NOMO-1 (cell line): Measurements from ENCODE around the gene ZBED6.
"Not testable (repeated sequence)": the region's sequence is repeated elsewhere in the genome, so short reads cannot be mapped to it uniquely, and the experiment has no call there.

ENCODE experiments used
- DNase-seq, 2 experiments: peaks; one replicate each; lab custom pipeline; 2025; ENCODE audit not compliant: unreplicated experiment in 2 of 2; lab: John Stamatoyannopoulos, UW

ZBED6 gene, protein sequence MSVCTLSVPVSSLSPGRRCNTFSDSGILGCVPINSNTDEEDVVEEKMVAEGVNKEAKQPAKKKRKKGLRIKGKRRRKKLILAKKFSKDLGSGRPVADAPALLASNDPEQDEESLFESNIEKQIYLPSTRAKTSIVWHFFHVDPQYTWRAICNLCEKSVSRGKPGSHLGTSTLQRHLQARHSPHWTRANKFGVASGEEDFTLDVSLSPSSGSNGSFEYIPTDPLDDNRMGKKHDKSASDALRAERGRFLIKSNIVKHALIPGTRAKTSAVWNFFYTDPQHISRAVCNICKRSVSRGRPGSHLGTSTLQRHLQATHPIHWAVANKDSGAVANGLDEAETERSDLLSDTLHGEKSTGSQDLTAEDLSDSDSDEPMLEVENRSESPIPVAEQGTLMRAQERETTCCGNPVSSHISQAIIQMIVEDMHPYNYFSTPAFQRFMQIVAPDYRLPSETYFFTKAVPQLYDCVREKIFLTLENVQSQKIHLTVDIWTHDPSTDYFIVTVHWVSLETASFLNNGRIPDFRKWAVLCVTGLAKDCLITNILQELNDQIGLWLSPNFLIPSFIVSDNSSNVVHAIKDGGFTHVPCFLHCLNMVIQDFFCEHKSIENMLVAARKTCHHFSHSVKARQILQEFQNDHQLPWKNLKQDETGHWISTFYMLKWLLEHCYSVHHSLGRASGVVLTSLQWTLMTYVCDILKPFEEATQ (N-terminal part only)

DNA sequence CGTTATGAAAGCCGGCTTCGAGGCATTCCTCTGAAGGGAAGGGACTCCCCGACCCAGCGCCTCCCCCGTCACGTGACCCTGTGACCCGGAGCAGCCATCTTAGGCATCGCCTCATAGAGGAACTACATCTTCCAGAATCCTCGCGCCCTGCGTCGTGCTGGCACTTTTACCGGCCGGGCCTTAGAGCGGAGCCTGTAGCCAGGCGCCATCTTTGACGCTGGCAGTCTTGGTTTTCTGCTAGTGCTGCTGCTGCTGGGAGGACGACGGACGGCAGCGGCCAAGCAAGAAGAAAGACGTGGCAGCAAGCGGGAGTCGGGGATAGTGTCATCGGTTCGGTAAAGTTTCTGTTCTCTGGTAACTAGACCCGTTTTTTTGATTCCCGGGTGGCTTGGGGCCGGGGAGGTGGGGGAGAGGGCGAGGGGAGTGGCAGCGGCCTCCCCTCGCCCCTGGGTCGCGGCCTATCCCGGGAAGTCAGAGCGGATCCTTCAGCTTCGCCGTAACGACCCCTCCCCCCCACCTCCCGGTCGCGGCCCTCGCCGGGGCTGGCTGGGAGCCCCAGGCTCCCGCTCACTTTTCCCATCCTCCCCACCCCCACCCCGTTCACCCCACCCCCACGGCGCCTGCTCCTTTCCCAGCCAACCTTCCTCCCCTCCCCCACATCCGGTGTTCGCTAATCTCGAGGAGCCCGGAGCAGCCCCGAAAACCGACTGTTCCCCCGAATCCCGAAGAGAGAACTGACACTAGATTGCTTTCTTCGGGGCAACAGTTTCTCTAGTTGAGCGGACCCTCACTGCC lies at the start of gene ZBED6, which contains the start of gene ZC3H11A:
TSS of gene ZBED6 (plus strand) at position 183 of the 795 bp plus-strand sequence. CDS start 1,900 bp downstream, outside the sequence.
TSS of gene ZC3H11A (plus strand) at position 183 of the 795 bp plus-strand sequence. CDS start 21,448 bp downstream, outside the sequence.
- DNase-seq: peak; percentile 98 to 99

DNA sequence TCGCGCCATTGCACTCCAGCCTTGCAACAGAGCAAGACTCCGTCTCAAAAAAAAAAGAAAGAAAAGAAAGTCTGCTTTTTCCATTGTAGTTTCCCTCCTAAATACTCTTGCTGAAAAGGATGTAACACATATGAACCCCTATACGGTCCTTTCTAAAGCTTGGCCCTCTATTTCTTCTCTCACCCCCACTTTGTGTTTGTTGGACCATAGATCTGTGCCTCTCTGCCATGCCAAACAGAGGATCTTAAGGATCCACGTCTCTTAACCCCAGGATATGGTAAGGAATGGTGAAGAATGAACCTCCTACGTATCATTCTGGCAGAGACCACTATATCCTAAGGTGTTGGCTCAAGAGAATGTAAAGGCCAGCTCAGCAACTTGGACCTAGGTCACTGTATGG lies 49.1 kb upstream of the ZBED6 start:
- no peak for DNase-seq

DNA sequence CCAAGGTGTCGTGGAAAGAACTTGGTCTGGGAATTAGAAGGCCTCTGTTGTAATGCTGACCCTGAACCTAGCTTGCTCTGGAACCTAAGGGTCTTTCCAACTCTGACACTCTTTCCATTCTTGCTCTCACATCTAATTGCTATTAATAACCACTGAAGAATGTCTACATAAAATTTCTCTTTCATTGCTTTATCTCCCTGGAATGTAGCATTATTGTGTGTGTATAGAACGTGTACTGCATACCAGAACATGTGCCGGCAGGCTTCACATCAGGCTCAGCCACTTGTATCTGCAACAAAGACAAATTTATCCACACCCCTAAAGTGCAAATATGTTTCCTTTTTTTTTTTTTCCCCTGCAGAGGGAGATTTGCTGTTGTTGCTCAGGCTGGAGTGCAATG lies 44.4 kb upstream of the ZBED6 start:
- DNase-seq: no peak

DNA sequence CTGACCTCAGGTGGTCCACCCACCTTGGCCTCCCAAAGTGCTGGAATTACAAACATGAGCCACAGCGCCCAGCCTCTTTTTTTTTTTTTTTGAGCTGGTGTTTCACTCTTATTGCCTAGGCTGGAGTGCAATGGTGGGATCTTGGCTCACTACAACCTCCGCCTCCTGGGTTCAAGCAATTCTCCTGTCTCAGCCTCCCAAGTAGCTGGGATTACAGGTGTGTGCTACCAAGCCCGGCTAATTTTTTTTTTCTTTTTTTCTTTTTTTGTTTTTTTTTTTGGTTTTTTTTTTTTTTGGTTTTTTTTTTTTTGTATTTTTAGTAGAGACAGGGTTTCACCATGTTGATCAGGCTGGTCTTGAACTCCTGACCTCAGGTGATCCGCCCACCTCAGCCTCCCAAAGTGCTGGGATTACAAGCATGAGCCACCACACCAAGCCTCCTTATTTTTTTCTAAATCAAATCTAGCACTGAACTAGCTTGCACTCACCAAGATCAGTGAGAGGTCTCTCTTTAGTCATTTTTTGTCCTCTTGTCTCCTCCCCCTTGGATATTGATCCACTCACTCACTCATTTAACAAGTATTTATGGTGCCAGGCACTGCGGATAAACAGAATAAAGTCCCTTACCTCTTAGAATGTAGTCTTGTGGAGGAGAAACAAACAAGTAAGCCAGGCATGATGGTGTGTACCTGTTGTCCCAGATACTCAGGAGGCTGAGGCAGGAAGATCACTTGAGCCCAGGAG lies 43.6 kb upstream of the ZBED6 start:
- DNase-seq: not testable (repeated sequence)

DNA sequence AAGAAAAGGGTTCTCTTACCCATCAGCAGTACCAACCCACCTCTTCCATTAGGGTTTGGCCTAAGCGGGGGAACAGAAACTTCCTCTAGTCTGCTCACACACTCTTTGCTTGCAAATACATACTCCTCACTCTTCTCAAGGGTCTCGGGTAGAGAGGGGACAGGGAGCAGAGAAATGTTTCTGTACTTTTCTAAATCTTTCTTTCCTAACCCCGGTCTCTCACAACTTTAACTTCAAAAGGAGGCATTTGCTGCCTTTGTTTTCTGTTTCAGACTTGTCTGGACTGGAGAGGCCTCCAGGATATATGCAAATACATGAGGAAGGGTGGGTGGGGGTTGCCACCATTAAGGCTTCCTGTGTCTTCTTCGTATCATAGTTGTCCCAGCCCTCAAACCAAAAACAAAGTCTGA lies 41.0 kb upstream of the ZBED6 start:
- no peak for DNase-seq

DNA sequence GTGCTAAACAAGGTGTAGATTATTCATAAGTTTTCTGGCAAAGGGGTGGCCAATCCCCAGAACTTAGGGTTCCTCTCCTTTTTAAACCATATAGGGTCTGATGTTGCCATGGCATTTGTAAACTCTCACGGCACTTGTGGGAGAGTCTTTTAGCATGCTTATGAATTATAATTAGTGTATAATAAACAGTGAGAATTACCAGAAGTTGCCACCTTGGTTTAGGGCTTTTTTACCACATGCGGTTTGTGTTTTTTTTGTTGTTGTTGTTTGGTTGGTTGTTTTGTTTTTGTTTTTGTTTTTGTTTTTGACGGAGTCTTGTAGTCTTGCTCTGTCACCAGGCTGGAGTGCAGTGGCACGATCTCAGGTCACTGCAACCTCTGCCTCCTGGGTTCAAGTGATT lies 39.4 kb upstream of the ZBED6 start:
- no peak for DNase-seq

DNA sequence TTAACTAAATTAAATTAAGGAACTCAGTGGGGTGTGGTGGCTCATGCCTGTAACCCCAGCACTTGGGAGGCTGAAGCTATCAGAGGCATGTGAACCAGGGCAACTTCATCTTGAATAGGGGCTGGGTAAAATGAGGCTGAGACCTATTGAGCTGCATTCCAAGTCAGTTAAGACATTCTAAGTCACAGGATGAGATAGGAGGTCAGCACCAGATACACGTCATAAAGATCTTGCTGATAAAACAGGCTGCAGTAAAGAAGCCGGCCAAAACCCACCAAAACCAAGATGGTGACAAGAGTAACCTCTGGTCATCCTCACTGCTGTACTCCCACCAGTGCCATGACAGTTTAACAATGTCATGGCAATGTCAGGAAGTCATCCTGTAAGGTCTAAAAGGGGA lies 36.7 kb upstream of the ZBED6 start:
- DNase-seq: not testable (repeated sequence)

DNA sequence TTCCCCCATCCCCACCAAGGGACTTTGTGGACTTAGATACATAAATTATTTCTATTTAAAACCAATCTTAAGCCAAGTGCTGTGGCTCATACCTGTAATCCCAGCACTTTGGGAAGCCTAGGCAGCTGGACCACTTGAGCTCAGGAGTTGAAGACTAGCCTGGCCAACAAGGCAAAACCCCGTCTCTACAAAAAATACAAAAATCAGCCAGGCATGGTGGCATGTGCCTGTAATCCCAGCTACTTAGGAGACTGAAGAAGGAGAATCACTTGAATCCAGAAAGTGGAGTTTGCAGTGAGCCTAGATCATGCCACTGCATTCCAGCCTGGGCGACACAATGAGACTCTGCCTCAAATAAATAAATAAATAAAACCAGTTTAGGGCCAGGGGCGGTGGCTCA lies 34.9 kb upstream of the ZBED6 start:
- no peak for DNase-seq

DNA sequence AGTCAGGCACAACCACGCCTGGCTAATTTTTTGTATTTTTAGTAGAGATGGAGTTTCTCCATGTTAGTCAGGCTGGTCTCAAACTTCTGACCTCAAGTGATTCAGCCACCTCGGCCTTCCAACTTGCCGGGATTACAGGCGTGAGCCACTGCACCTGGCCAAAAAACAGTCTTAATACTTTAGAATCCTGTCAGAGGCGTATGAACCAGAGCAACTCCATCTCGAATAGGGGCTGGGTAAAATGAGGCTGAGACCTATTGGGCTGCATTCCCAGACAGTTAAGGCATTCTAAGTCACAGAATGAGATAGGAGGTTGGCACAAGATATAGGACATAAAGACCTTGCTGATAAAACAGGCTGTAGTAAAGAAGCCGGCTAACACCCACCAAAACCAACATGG lies 33.5 kb upstream of the ZBED6 start:
- DNase-seq: not testable (repeated sequence)

DNA sequence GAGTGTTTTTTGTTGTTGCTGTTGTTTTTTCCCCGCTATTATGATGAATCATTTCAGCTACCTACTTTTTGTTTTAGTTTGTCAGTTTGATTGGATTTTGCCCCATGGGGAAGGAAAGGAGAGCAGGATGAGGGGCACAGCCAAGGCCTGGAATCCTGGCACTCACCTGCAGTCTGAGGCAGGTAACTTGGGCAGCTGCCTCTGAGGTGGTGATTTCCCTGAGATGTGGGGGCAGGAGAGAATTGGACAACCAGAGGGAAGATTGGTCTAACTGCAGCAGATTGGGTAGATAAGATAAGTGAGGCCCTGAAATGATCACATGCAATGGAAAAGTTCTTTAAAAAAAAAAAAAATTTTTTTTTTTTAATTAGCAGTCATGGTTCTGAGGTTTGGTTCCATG lies 31.9 kb upstream of the ZBED6 start:
- no peak for DNase-seq

DNA sequence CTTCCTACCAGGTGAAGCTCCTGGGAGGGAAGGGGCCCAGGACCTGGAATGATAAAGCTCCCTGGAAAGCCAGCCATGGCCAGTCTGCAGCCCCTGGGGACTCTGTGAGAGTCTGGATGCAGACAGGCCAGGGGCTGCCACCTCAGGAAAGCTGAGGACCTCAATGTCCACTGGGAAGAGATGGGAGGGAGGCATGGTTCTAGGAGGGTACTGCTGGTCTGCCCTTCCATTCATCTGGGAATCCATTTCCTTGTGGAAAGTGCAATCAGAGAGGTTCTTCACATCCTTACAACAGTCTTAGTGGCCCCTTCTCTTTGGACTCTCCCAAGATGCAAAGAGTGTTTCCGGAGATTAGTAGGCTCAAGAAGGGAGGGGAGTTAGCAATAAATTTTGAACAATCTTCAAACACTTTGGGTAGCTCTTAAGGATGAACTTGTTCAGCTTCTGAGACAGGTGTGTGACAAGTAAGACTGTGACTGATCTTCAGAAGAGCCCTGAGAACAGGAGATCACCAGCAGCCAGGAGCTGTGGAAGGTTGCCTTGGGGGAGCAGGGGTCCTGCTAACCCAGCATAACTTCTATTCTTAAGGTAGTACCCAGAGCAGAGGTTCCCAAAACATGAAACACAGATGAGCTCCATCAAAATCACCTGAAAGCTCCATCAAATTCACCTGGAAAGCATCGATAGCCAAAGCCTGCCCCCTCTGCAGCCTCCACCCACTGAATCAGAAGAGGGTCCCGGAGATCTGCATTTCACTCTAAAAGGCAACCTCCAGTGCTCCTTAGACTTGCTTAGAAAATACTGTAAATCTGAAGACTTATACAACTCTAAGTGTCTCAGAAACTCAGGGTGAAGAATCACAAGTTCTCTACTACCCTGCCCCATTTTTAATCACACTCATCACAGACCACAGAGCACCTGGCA lies 31.1 kb upstream of the ZBED6 start:
- no peak for DNase-seq

DNA sequence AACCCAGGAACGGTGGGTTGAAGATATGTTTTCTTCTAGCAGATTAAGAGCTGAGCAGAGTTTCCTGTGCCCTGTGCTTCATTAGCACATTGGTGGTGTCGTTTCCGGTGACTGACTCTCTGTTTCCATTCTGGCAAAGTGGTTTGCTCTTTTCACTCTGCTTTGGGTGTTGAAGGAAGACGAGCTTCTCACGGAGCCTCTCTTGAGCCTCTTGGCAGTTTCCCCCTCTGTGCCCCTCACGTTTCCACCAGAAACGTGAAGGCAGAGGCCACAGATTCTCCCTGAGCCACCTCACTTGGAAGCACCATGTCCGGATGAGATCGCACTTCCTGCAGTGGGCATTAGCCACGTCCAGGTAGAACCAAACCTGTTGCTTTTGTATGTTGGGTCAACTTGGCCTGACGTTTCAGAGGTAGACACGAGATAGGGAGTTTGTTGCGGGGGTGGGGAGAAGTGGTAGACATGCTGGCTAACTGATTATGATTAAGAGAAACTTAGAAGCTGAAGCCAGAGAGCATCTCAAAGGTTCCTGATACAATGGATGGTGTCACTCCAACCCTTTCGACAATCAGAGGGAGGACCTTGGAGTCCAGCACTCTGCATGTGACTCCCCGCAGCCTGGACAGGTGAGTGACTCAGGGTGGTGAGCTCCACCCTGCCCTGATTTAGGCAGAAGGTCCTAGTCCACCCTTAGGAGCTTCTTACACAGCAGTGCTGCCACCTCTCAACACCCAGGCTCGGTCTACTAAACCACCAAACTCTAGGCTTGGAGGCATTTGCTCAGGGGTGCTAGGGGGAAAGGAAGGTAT lies 30.2 kb upstream of the ZBED6 start, which contains the start of gene LAX1:
TSS of gene LAX1 (plus strand) at position 155 of the 809 bp plus-strand sequence. CDS start at position 538, 383 bp downstream.
- no peak for DNase-seq

DNA sequence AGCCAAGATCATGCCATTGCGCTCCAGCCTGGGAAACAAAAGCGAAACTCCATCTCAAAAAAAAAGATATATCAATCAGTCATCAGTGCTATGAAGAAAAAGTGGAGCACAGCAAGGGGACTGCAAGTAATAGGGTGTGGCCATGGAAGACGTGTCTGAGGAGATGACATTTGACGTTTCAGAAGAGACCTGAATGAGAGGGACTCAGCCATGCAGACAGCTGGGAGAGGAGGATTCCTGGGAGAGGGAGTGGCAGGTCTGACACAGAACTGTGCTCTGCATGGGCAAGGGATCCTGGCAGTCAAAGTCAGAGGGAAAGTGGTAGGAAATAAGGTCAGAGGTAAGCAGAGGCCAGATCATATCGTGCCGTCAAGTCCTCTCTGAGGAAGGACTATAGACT lies 27.2 kb upstream of the ZBED6 start:
- DNase-seq: no peak

DNA sequence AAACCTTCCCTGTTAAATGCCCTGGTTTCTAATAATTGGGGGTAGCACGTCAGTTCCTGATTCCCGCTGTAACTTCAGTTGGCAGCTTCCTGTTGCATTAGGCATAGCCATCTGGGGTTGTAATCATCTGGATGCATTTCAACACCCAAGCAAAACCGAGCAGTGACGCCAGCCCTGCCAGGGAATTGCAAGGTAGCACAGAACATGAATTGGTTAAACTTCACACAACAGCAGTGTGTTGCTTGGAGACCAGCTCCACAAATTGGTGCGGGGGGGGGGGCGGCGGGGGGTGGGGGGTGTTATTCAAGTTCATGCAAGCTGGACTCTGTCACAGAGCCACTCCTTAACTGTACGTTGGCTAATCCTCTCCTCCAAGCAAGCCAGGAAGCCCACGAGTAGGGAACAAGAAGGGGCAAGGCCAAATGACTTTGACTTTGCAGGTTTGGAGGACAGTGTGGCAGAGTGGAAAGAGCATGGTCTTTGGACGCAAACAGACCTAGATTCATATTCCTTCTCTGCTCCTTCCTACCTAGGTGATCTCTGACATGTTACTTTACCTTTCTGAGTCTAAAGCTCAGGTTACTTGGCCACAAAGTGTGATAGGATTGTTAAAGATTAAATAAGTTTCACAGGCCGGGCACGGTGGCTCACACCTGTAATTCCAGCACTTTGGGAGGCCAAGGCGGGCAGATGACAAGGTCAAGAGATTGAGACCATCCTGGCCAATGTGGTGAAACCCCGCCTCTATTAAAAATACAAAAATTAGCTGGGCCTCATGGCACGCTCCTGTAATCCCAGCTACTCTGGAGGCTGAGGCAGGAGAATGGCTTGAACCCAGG lies 25.7 kb upstream of the ZBED6 start:
- DNase-seq: peak; percentile 87 to 98

DNA sequence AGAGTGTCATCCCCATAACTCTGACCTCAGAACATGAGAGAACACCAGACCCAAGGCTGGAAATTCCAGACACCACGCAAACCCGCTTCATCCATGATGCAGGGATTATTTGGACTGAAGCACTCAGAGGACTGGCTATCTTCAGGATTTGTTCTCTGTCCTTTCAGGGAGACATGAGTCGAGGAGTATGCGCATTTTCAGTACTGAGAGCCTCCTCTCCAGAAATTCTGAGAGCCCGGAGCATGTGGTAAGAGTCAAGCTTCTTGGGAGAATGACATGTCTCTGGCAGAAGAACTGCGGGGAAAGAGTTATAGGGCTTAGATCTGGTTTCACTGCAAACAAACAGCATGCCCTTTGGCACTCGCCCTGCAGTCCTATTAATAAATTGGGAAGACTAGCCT lies 23.5 kb upstream of the ZBED6 start:
- no peak for DNase-seq

DNA sequence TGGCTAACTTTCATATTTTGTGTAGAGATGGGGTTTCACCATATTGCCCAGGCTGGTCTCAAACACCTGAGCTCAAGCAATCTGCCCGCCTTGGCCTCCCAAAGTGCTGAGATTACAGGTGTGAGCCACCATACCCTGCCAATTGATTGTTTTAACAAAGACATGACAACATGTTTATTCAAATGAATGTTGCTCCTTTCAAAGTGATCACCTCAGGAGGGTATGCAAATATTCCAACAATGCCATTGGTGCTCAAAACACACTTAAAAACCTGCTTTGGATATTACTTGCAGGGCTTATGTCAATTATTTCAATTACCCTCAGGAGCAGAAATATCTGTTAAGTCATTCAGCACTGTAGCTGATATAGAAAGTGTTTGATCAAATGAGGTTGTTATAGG lies 22.6 kb upstream of the ZBED6 start:
- no peak for DNase-seq

DNA sequence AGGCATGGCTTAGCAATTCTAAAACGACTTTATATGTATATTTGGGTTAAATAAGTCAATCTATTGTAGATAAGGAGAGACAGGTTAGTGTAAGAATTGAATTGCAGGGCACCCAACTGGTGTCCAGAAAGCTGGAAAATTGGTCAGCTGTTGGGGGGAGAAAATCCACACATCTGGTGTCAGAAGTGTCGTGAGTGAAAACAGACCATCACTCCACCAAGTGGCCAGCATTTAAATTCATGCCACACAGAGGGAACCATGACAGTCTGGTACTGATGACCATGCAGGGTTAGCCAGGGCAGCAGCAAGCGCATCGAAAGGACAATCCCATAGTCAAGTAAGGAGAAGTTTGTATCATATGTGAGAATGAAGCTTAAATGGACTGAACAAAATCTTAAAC lies 18.8 kb upstream of the ZBED6 start:
- DNase-seq: peak in 1 of 2 experiments; percentile 5

DNA sequence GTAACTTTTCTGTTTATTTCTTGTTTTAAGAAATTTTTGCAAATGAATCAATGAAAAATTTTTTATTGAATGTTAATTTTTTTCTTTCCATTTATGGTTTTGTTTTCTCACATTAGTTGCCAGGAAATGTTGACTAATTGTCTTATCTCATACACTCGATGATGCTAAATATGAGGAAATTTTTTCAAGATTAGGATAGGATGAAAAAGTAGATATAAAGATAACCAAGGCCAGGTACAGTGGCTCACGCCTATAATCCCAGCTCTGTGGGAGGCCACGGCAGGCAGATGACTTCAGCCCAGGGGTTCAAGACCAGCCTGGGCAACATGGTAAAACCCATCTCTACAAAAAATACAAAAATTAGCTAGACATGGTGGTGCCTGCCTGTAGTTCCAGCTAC lies 17.8 kb upstream of the ZBED6 start:
- DNase-seq: no peak
